ENCODE results near the gene SLC25A10.

Gene SLC25A10

DNA sequence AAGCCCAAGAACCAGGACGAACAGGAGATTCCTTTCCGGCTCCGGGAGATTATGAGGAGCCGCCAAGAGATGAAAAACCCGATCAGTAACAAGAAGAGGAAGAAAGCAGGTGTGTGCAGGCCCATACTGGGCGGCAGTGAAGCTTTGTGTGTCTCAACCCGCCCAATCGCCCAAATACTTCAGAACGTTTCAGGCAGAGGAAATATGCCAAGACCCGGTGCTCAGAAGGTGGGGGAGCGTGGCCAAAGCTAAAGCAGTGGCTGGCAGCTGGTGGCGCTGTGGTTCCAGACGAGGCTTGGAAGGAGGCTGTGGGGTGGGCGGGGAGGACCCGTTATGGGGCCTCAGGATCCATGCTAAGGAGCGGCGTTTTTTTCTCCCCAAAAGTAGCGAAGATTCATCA lies 44.3 kb upstream of the SLC25A10 start:
- TF ChIP-seq POLR2AphosphoS5 (IDR thresholded peaks at IDR 0.05; ENCODE audit: low read depth, low read length), result no peak
- TF ChIP-seq, protein P1, sequence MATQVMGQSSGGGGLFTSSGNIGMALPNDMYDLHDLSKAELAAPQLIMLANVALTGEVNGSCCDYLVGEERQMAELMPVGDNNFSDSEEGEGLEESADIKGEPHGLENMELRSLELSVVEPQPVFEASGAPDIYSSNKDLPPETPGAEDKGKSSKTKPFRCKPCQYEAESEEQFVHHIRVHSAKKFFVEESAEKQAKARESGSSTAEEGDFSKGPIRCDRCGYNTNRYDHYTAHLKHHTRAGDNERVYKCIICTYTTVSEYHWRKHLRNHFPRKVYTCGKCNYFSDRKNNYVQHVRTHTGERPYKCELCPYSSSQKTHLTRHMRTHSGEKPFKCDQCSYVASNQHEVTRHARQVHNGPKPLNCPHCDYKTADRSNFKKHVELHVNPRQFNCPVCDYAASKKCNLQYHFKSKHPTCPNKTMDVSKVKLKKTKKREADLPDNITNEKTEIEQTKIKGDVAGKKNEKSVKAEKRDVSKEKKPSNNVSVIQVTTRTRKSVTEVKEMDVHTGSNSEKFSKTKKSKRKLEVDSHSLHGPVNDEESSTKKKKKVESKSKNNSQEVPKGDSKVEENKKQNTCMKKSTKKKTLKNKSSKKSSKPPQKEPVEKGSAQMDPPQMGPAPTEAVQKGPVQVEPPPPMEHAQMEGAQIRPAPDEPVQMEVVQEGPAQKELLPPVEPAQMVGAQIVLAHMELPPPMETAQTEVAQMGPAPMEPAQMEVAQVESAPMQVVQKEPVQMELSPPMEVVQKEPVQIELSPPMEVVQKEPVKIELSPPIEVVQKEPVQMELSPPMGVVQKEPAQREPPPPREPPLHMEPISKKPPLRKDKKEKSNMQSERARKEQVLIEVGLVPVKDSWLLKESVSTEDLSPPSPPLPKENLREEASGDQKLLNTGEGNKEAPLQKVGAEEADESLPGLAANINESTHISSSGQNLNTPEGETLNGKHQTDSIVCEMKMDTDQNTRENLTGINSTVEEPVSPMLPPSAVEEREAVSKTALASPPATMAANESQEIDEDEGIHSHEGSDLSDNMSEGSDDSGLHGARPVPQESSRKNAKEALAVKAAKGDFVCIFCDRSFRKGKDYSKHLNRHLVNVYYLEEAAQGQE (IDR thresholded peaks at IDR 0.05; ENCODE audit: insufficient read depth in 1 of 2, low read depth in 2 of 2, low read length in 2 of 2), result no peak
- TF ChIP-seq TAF1 (IDR thresholded peaks at IDR 0.05; ENCODE audit: borderline replicate concordance, insufficient read depth, low read length), result no peak
- TF ChIP-seq SIN3A (IDR thresholded peaks at IDR 0.05; ENCODE audit: borderline replicate concordance, insufficient read depth, low read length), result no peak
- no peak for TF ChIP-seq FOXP2 (optimal IDR thresholded peaks at IDR 0.05; ENCODE audit: borderline replicate concordance, extremely low read depth, extremely low read length, insufficient read depth)

DNA sequence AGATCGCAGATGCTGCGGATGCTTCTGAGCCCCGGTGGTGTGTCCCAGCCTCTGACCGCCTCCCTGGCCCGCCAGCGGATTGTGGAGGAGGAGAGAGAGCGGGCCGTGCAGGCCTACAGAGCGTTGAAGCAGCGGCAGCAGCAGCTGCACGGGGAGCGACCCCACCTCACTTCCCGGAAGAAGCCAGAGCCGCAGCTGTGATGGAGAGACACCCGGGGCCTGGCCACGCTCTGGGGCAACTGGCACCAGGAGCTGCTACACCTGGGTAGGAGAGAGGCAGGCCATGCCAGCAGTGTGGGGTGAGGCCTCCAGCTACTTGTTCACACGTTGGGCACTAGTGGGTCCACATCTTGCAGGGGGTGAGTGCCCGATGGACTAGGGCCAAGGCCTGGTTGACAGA lies 39.6 kb upstream of the SLC25A10 start:
- no peak for TF ChIP-seq POLR2AphosphoS5 (IDR thresholded peaks at IDR 0.05; ENCODE audit: low read depth, low read length)
- no peak for TF ChIP-seq FOXP2 (optimal IDR thresholded peaks at IDR 0.05; ENCODE audit: borderline replicate concordance, extremely low read depth, extremely low read length, insufficient read depth)
- TF ChIP-seq, protein P1 (IDR thresholded peaks at IDR 0.05; ENCODE audit: insufficient read depth in 1 of 2, low read depth in 2 of 2, low read length in 2 of 2), result no peak
- no peak for TF ChIP-seq SIN3A (IDR thresholded peaks at IDR 0.05; ENCODE audit: borderline replicate concordance, insufficient read depth, low read length)
- no peak for TF ChIP-seq TAF1 (IDR thresholded peaks at IDR 0.05; ENCODE audit: borderline replicate concordance, insufficient read depth, low read length)

DNA sequence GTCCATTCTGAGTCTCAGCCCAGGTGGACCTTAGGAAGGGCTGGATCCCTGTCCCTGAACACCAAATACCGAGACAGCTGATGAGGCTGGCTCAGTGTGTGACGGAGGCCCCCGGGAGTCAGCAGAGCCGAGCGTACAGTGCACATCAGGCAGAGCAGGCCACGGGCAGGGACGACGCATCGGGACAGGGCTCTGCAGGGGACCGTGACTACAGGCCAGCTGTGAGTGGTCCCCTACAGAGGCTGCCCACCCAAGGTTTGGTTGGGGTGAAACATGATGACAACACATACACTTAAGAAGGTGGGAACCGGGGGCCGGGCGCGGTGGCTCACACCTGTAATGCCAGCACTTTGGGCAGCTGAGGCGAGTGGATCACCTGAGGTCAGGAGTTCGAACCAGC lies 39.1 kb upstream of the SLC25A10 start:
- TF ChIP-seq, protein P1 (IDR thresholded peaks at IDR 0.05; ENCODE audit: insufficient read depth in 1 of 2, low read depth in 2 of 2, low read length in 2 of 2), result no peak

DNA sequence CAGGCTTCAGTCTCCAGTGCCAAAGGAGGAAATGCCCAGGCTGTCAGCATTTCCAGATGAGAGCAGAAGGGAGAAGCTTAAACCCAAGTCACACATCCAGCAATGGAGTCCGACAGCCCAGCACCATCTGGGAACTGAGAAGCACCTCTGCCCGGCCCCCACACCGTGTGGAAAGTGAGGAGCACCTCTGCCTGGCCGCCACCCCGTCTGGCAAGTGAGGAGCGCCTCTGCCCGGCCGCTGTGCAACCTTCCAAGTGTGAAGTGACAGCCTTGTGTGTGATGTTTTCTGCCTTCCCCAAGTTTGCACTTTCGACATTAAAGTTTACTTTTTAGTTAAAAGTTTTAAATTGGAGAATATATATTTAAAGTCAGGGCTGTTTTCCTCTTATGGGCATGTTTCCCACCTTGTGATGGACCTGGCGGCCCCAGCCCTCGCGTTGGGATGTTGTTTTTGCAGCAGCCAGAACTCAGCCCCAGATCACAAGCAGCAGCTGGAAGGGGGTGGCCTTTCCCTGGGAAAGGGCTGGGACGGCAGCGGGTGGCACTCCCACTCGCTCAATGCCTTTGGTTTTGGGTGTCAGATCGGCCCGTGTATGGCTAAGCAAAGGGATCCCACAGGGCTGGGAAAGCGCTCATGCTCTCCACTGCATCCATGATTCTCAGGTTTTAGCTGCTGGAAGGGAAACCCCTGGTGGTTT lies 38.4 kb upstream of the SLC25A10 start:
- TF ChIP-seq, protein P1 (IDR thresholded peaks at IDR 0.05; ENCODE audit: insufficient read depth in 1 of 2, low read depth in 2 of 2, low read length in 2 of 2), result no peak
- no peak for TF ChIP-seq FOXP2 (optimal IDR thresholded peaks at IDR 0.05; ENCODE audit: borderline replicate concordance, extremely low read depth, extremely low read length, insufficient read depth)
- TF ChIP-seq TAF1 (IDR thresholded peaks at IDR 0.05; ENCODE audit: borderline replicate concordance, insufficient read depth, low read length), result no peak
- TF ChIP-seq POLR2AphosphoS5 (IDR thresholded peaks at IDR 0.05; ENCODE audit: low read depth, low read length), result no peak
- TF ChIP-seq SIN3A (IDR thresholded peaks at IDR 0.05; ENCODE audit: borderline replicate concordance, insufficient read depth, low read length), result no peak

DNA sequence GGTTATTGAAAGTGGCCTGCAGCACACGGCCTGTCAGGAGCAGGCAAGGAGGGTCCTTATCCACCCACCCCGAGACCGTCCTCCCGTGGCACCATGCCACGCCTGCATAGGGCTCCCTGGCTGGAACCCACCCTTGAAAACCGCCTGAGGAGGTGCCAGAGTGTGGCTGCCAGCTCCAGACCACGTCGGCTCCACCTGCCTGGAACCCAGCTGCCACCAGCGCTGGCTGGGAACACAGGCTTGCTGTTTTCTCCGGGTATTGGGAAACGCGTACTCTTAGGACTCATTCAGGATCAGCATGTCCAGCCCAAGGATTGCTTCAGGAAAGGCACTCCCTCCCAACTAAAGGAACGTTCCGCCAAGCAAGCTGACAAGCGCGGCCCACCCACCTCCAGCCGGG lies 35.2 kb upstream of the SLC25A10 start:
- no peak for TF ChIP-seq TAF1 (IDR thresholded peaks at IDR 0.05; ENCODE audit: borderline replicate concordance, insufficient read depth, low read length)
